ENCODE results near the gene SDS. TPM values are rescaled to one million over a fixed set of nuclear protein-coding genes. Genes with fewer than 3 reads are reported as not detected.

Gene SDS
- total RNA-seq, 1 donor from 2014 or later: not detected

- Mint-ChIP-seq H3K36me3 (ENCODE audit: low read depth) (no peaks in the 10 kb centered on the region), H3K4me1 (no peaks in the 10 kb centered on the region), H3K4me3 (no peak overlapping the region), H3K9me3 (no peaks in the 10 kb centered on the region), H3K27me3 (peaks cover 6% of the 10 kb centered on the region), H3K27ac (no peak overlapping the region)
- no peak for DNase-seq
- intact Hi-C loops (cut with micrococcal nuclease): no loop called here
Observed at GRCh38 chr12:113399490-113399889, 4.2 kb downstream of the SDS start.

DNA sequence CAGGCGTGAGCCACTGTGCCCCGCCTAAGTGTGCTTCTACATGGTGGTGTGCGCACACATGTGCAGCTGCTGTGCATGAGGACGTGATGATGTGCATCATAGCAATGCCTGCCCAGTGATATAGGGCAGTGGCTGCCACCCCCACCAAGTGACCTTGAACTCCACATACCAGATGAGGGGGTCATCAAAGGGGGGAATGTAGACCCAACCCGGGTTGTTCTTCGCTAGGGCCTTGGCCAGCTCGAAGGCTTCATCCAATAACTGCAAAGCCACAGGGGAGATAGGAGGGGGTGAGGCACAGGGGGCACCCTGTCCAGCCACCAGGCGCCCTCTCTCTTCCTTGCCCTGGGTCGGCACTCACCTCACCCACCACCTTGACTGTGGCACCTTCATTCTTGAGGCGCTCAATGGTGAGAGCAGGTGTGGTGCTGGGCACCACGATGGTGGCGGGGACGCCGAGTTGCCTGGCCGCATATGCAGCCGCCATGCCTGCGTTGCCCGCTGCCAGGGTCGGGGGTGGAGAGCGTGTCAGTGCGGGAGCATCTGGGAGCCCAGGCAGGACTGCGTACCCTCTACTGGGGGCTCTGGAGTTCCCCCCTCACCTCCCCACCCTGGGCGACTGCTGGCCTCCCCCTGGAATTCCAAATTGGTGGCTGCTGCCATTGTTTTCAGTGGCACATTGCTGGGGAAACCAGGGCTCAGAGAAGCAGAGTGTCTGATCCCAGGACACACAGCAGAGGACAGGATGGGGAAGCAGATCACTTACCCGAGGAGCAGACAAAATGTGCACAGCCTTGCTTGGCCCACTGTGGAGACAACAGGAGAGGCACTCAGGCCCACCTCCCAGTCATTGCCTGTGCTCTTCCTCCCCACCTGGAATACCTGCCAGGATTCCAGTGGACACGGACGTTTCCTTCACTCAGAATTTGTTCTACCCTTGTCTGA lies 5.1 kb downstream of the SDS start:
- Mint-ChIP-seq H3K36me3 (ENCODE audit: low read depth) (no peaks in the 10 kb centered on the region), H3K4me3 (no peak overlapping the region), H3K27ac (no peak overlapping the region), H3K4me1 (no peaks in the 10 kb centered on the region), H3K27me3 (no peaks in the 10 kb centered on the region), H3K9me3 (no peaks in the 10 kb centered on the region)
- no peak for DNase-seq
- intact Hi-C loops (cut with micrococcal nuclease): no loop called here

- H3K4me1 Mint-ChIP-seq: no peaks in the 10 kb centered on the region
Observed at GRCh38 chr12:113397497-113398197, 6.0 kb downstream of the SDS start.

DNA sequence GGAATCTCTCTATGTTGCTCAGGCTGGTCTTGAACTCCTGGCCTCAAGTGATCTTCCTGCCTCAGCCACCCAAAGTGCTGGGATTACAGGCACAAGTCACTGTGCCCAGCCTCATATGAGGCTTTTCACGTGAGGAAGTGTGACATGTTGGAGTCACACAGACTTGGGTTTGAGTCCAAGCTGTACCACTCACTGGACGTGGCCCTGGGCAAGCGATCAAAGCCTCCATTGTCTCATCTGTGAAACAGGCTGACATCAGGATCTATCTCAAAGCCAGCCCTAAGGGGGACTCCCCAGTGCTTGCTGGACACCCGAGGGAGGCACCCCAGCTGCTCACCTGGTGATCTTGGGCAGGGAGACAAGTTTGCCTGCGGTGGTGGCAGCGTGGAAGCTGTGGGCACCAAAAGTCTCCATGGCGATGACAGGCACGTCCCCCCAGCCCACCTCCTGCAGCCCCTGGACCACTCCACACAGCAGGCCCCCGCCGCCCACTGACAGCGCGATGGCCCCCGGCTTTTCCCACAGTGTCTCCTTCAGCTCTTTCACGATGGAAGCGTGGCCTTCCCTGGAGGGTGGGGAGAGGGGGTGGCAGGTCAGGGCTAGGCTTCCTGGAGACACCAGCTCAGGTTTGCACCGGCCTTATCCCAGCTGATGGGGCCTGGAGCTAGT lies 6.7 kb downstream of the SDS start:
- Mint-ChIP-seq H3K9me3 (no peaks in the 10 kb centered on the region), H3K27ac (no peak overlapping the region), H3K36me3 (ENCODE audit: low read depth) (no peaks in the 10 kb centered on the region), H3K4me1 (no peaks in the 10 kb centered on the region), H3K4me3 (no peak overlapping the region), H3K27me3 (no peaks in the 10 kb centered on the region)
- intact Hi-C loops (cut with micrococcal nuclease): no loop called here
- DNase-seq: no peak

More at GRCh38 chr12:113397497-113398197, 6.0 kb downstream of the SDS start:
- intact Hi-C loops (cut with micrococcal nuclease): no loop called here
- DNase-seq: no peak
- H3K27me3 Mint-ChIP-seq: no peaks in the 10 kb centered on the region
- H3K4me3 Mint-ChIP-seq: no peak overlapping the region
- no peaks in the 10 kb centered on the region for H3K9me3 Mint-ChIP-seq
- H3K36me3 Mint-ChIP-seq (ENCODE audit: low read depth): no peaks in the 10 kb centered on the region
- no peak overlapping the region for H3K27ac Mint-ChIP-seq

DNA sequence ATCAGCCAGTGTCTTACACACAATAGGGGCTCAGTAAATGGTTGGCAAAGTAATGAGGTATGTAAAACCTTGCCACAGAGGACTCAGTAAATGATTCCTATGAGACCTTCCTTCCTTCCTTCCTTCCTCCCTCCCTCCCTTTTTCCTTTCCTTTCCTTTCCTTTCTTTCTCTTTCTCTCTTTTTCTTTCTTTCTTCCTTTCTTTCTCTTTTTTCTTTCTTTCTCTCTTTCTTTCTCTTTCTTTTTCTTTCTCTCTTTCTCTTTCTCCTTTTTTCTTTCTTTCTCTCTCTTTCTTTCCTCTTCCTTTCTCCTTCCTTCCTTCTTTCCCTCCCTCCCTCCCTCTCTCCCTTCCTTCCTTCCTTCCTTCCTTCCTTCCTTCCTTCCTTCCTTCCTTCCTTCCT lies 7.5 kb downstream of the SDS start:
- no peaks in the 10 kb centered on the region for H3K27me3 Mint-ChIP-seq
- H3K4me3 Mint-ChIP-seq: no peak overlapping the region
- no peaks in the 10 kb centered on the region for H3K4me1 Mint-ChIP-seq
- no peaks in the 10 kb centered on the region for H3K9me3 Mint-ChIP-seq
- intact Hi-C loops (cut with micrococcal nuclease): no loop called here
- DNase-seq: no peak
- H3K36me3 Mint-ChIP-seq (ENCODE audit: low read depth): no peaks in the 10 kb centered on the region
- H3K27ac Mint-ChIP-seq: no peak overlapping the region

DNA sequence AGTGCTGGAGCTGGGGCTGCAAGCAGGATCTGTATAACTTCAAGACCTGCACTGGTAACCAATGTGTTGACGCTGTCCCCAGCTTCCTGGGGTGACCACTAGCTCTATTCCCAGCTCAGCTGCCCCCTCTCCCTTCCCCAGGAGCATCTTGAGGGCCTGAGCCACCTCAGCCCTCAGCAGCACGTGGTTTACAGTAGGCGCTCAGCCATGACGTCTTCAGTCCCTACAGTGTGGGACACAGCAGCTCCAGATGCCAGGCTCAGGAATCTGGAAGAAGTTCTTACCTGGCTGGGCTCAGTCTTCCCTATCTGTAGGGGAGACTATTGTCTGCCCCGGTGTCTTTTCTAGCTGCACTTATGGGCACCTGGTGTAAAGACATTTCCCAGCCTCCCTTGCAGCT lies 8.6 kb downstream of the SDS start:
- no peaks in the 10 kb centered on the region for H3K9me3 Mint-ChIP-seq
- H3K27ac Mint-ChIP-seq: no peak overlapping the region
- no peaks in the 10 kb centered on the region for H3K27me3 Mint-ChIP-seq
- H3K36me3 Mint-ChIP-seq (ENCODE audit: low read depth): no peaks in the 10 kb centered on the region
- DNase-seq: no peak
- H3K4me1 Mint-ChIP-seq: no peaks in the 10 kb centered on the region
- no peak overlapping the region for H3K4me3 Mint-ChIP-seq
- intact Hi-C loops (cut with micrococcal nuclease): no loop called here

- no peaks in the 10 kb centered on the region for H3K9me3 Mint-ChIP-seq
- H3K4me1 Mint-ChIP-seq: no peaks in the 10 kb centered on the region
- peaks cover under 1% of the 10 kb centered on the region for H3K36me3 Mint-ChIP-seq (ENCODE audit: low read depth)
- H3K27ac Mint-ChIP-seq: no peak overlapping the region
- no peaks in the 10 kb centered on the region for H3K27me3 Mint-ChIP-seq
- intact Hi-C loops (cut with micrococcal nuclease): no loop called here
- DNase-seq: no peak
- H3K4me3 Mint-ChIP-seq: no peak overlapping the region
Observed at GRCh38 chr12:113393749-113394148, 9.9 kb downstream of the SDS start.

DNA sequence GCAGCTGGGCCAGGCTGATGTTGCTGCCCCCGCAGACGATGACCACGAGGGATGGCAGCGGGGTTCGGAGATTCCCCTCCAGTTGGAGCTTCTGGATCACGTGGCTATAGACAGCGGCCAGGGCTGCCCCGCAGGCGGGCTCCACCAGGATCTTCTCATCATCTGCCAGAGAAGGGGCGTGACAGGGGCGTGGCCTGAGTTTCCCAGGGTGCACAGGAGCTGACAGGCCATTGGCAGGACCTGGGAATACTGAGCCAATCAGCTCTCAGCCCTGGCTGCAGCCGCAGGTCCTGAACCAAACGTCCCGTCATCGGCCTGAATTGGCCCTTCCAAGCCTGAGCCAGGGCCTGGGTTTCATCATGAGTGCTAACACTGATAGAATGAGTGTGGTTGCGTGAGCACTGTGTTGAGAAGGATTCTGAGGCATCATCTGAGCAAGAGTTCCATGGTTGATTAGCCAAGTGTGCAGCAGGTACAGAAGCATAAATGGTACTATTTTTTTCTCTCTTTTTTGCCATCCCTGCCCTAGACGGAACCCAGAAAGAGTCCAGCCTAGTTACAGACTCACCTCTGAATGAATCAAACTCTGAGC lies 10.6 kb downstream of the SDS start:
- intact Hi-C loops (cut with micrococcal nuclease): no loop called here
- H3K36me3 Mint-ChIP-seq (ENCODE audit: low read depth): peaks cover 4% of the 10 kb centered on the region
- H3K4me1 Mint-ChIP-seq: no peaks in the 10 kb centered on the region
- no peak overlapping the region for H3K4me3 Mint-ChIP-seq
- H3K27ac Mint-ChIP-seq: no peak overlapping the region
- no peaks in the 10 kb centered on the region for H3K27me3 Mint-ChIP-seq
- no peaks in the 10 kb centered on the region for H3K9me3 Mint-ChIP-seq
- DNase-seq: no peak

GRCh38 chr12:113392520-113392919 lies 11.2 kb downstream of the SDS start:
- no peaks in the 10 kb centered on the region for H3K9me3 Mint-ChIP-seq
- DNase-seq: no peak
- H3K4me3 Mint-ChIP-seq: no peak overlapping the region
- no peaks in the 10 kb centered on the region for H3K4me1 Mint-ChIP-seq
- intact Hi-C loops (cut with micrococcal nuclease): no loop called here
- H3K36me3 Mint-ChIP-seq (ENCODE audit: low read depth): peaks cover 6% of the 10 kb centered on the region
- H3K27ac Mint-ChIP-seq: no peak overlapping the region
- H3K27me3 Mint-ChIP-seq: no peaks in the 10 kb centered on the region

DNA sequence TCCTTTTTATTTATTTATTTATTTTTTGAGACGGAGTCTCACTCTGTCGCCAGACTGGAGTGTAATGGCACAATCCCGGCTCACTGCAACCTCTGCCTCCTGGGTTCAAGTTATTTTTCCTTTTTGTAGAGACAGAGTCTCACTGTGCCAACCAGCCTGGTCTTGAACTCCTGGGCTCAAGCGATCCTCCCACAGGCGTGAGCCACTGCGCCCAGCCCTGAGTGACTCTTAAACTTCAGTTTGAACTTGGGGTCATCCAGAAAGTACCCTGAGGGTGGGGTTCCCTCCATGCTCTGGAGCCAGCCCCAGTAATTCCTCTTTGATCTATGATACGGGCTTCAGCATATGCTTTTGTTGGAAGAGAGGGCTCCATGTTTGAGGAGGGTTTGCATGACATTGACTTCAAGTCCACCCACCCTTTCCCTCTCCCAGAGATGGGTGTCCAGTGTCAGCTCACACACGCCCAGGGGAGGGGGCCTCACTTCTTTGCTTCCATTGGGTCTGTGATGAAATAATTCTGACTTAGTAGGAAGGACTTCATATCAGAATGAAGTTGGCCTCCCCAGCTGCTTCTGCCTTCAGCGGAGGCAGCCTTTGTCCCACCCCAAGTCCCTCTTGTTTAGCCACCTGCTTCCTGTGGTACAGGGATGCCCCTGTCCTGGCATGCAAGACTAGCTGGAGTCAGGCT lies 11.9 kb downstream of the SDS start:
- Mint-ChIP-seq H3K4me3 (no peak overlapping the region), H3K4me1 (no peaks in the 10 kb centered on the region), H3K27ac (no peak overlapping the region), H3K27me3 (no peaks in the 10 kb centered on the region), H3K36me3 (ENCODE audit: low read depth) (peaks cover 8% of the 10 kb centered on the region), H3K9me3 (no peaks in the 10 kb centered on the region)
- DNase-seq: no peak
- intact Hi-C loops (cut with micrococcal nuclease): no loop called here

DNA sequence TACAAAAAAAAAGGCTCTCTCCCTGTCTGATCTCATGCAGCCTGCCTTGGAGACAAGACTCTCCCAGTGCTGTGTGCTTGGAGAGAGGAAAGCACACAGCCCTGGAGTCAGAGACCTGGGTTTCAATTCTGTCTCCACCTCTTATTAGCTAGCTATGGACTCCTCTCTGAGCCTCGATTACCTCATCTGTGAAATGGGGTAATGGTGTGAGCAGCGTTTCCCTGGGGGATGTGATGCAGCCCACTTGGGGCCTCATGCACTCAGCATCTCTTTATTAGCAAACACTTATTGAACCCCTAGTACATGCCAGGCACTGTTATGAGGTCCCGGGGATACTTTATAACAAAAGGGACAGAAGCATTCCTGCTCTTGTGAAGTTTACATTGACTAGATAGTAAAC lies 12.5 kb downstream of the SDS start:
- DNase-seq: no peak
- Mint-ChIP-seq H3K4me1 (no peaks in the 10 kb centered on the region), H3K9me3 (no peaks in the 10 kb centered on the region), H3K36me3 (ENCODE audit: low read depth) (peaks cover 8% of the 10 kb centered on the region), H3K27me3 (no peaks in the 10 kb centered on the region), H3K4me3 (no peak overlapping the region), H3K27ac (no peak overlapping the region)
- intact Hi-C loops (cut with micrococcal nuclease): no loop called here

GRCh38 chr12:113390064-113391043 lies 13.3 kb downstream of the SDS start:
- no peaks in the 10 kb centered on the region for H3K9me3 Mint-ChIP-seq
- H3K27ac Mint-ChIP-seq: no peak overlapping the region
- DNase-seq: no peak
- intact Hi-C loops (cut with micrococcal nuclease): no loop called here
- H3K27me3 Mint-ChIP-seq: no peaks in the 10 kb centered on the region
- H3K4me3 Mint-ChIP-seq: no peak overlapping the region
- H3K4me1 Mint-ChIP-seq: no peaks in the 10 kb centered on the region
- H3K36me3 Mint-ChIP-seq (ENCODE audit: low read depth): peaks cover 8% of the 10 kb centered on the region
